ENCODE results near the gene EVI5L.

Gene EVI5L

DNA sequence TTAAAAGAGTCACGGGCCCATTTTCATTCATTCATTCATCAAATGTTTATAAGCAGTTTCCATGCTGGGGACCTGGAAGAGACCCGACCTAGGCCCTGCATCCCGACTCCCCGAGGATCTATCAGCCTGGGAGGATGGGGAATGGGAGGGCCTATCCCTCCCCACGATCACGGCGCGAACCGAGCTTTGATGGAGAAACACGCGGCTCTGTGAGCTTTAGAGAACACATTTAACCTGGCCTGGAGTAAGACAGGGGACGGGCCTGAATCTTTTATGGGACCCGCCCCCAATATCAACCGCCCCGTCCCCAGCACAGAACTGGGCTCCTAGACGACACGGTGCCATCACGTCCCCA lies 875 bp upstream of the EVI5L start:
- Mint-ChIP-seq H3K4me1 (ENCODE audit: low read depth) (peaks cover 18% of the 10 kb centered on the region), H3K4me3 (peak overlapping the region; percentile 86), H3K9me3 (no peaks in the 10 kb centered on the region), H3K27ac (peak overlapping the region; percentile 88), H3K36me3 (ENCODE audit: low read depth) (no peaks in the 10 kb centered on the region), H3K27me3 (ENCODE audit: low read depth) (peaks cover 4% of the 10 kb centered on the region)
- no peak for DNase-seq (ENCODE audit: low spot score)

DNA sequence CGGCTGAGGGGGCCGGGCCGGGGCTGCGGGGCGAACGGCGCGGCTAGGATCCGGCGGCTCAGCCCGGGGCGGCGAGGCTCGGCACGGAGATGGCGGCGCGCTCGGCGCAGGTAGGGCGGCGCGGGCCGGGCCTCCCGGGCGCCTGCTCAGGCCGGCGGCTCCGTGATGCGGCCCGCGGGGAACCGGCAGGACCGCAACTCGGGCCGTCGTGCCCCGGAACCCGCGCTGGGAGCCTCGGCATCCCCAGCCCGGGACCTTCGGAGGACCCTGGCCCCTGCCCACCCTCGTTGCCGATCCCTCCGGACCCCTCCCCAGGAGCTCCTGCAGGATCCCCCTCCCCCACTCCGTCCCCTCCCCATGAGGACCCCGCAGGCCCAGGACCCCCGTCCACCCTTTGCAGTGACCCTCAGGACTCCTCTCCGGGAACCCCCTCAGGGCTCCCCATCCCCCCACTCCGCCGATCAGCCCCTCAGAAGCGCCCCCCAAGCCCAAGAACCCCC lies 304 bp downstream of the EVI5L start:
- H3K36me3 Mint-ChIP-seq (ENCODE audit: low read depth) = no peaks in the 10 kb centered on the region
- H3K27ac Mint-ChIP-seq = peak overlapping the region; percentile 29
- no peak for DNase-seq (ENCODE audit: low spot score)
- no peaks in the 10 kb centered on the region for H3K9me3 Mint-ChIP-seq
- peaks cover 4% of the 10 kb centered on the region for H3K27me3 Mint-ChIP-seq (ENCODE audit: low read depth)
- peaks cover 18% of the 10 kb centered on the region for H3K4me1 Mint-ChIP-seq (ENCODE audit: low read depth)
- H3K4me3 Mint-ChIP-seq = no peak overlapping the region

DNA sequence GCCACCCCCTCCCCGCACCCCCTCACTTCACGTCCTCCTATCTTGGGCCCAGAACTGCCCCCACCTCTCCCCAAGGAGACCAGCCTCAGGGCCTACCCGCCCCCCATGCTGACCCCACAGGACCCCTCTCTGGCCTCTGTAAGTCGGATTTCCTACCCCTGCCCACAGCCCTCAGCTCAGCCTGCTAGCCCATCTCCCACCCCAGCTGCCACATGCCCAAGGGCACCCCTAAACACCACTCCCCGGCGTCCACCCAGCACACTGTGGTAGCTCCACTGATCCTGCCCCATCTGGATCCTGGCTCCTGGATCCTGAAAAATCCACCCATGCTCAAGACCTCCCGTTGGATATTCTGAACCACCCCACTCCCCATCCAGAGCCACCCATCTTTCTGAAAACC lies 805 bp downstream of the EVI5L start:
- no peaks in the 10 kb centered on the region for H3K36me3 Mint-ChIP-seq (ENCODE audit: low read depth)
- H3K27ac Mint-ChIP-seq = peak overlapping the region; percentile 29
- H3K9me3 Mint-ChIP-seq = no peaks in the 10 kb centered on the region
- DNase-seq (ENCODE audit: low spot score) = no peak
- peak overlapping the region; percentile 76 for H3K4me3 Mint-ChIP-seq
- H3K27me3 Mint-ChIP-seq (ENCODE audit: low read depth) = peaks cover 4% of the 10 kb centered on the region
- peaks cover 18% of the 10 kb centered on the region for H3K4me1 Mint-ChIP-seq (ENCODE audit: low read depth)

DNA sequence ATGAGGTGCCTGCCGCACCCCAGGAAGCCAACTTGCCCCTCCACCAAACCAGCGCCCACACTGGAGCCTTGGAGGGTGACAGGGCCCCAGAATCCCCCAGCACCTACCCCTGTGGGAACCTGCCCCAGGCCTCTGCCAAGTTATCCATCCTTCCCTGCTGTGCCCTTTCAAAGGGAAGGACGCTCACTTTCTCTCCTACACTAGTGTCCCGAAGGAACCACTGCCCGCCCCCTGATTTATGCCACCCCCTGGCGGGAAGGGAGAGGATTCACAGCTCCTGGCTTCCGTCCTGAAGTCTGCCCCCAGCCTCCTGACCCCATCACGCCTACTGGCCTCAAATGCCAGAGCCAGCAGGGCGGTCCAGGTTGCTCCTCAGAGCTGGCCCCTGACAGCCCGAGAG lies 1.4 kb downstream of the EVI5L start:
- Mint-ChIP-seq H3K9me3 (no peaks in the 10 kb centered on the region), H3K27me3 (ENCODE audit: low read depth) (peaks cover 4% of the 10 kb centered on the region), H3K27ac (no peak overlapping the region), H3K4me1 (ENCODE audit: low read depth) (peaks cover 18% of the 10 kb centered on the region), H3K36me3 (ENCODE audit: low read depth) (no peaks in the 10 kb centered on the region), H3K4me3 (peak overlapping the region; percentile 76)
- no peak for DNase-seq (ENCODE audit: low spot score)

DNA sequence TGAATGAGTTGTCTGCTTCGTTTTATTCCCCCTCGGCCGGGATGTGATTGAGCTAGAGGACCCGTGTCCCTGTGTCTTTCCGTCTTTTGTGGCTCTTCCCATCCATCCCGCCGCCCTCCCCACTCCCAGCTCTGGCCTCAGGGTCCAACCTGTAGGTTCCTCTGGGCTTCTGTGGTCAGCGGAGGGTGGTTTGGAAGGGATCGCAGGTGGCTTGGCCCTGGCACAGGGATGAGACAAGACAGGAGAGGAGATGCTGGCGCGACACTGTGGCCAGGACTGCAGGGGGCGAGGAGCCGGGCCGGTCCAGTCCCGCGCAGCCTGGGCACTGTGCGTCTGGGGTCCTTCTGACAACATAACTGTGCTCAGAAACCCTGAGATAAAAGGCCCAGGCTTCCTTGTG lies 2.0 kb downstream of the EVI5L start:
- DNase-seq (ENCODE audit: low spot score) = no peak
- Mint-ChIP-seq H3K27ac (no peak overlapping the region), H3K27me3 (ENCODE audit: low read depth) (peaks cover 4% of the 10 kb centered on the region), H3K9me3 (no peaks in the 10 kb centered on the region), H3K4me1 (ENCODE audit: low read depth) (peaks cover 18% of the 10 kb centered on the region), H3K36me3 (ENCODE audit: low read depth) (no peaks in the 10 kb centered on the region), H3K4me3 (peak overlapping the region; percentile 18)

DNA sequence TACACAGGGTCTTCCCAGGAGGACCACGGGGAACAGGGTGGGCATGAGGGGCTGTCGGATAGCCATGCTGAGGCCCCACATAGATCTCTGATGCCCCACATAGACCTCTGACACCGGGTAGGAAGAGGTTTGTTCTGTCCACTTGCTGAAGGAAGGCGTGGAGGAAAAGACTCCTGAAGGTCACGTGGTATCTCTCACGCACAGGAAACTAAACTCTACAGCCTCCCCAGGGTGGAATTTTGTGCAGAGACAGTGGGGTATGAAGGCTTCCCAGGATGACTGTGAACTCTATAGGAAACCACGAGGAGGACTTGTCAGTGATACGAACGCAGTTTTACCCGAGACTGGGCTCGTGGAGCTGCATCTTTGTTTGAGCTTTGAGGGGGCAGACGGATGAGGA lies 2.8 kb downstream of the EVI5L start:
- Mint-ChIP-seq H3K4me1 (ENCODE audit: low read depth) (peaks cover 18% of the 10 kb centered on the region), H3K9me3 (no peaks in the 10 kb centered on the region), H3K36me3 (ENCODE audit: low read depth) (no peaks in the 10 kb centered on the region), H3K27me3 (ENCODE audit: low read depth) (peaks cover 4% of the 10 kb centered on the region), H3K27ac (no peak overlapping the region), H3K4me3 (no peak overlapping the region)
- no peak for DNase-seq (ENCODE audit: low spot score)

DNA sequence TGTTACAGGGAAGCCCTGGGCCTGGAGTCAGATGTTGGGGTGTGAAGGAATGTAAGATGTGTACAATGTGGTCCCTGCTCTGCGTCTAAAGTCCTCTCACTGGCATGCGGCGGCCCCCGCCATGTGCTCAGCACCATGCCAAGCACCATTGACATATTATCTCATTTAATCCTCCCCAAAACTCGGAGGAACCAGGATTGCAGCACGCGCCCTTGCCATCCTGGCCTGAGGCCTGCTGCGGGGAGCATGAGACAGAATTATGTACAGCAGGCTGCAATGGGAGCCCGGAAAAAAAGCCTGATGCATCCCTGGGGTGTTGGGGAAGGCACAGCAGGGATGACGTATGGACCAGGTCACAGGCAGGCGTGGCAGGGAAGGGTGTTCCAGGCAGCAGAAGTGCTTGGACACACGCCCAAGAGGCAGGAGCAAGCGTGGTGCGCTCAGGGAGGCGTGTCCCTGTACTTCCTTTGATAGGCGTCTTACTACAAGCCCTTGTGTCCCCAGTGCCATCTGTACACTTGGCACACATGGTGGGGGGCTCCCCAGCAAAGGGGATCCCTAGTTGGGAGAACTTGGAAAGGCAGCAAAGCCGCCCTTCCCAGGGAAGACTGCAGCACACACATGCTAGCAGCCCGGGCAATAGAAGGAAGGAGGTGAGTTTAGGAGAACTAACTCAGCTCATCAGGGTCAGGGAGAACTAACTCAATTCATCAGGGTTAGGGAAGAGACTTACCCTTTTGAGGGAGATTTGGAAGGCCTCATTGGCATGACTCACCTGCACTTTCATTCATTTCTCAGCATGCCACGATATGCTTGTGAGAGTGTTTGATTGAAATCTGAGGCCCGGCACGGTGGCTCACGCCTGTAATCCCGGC lies 3.4 kb downstream of the EVI5L start:
- H3K4me1 Mint-ChIP-seq (ENCODE audit: low read depth) = peaks cover 18% of the 10 kb centered on the region
- H3K36me3 Mint-ChIP-seq (ENCODE audit: low read depth) = no peaks in the 10 kb centered on the region
- no peak overlapping the region for H3K4me3 Mint-ChIP-seq
- H3K27ac Mint-ChIP-seq = no peak overlapping the region
- H3K27me3 Mint-ChIP-seq (ENCODE audit: low read depth) = peaks cover 4% of the 10 kb centered on the region
- no peaks in the 10 kb centered on the region for H3K9me3 Mint-ChIP-seq
- DNase-seq (ENCODE audit: low spot score) = no peak

DNA sequence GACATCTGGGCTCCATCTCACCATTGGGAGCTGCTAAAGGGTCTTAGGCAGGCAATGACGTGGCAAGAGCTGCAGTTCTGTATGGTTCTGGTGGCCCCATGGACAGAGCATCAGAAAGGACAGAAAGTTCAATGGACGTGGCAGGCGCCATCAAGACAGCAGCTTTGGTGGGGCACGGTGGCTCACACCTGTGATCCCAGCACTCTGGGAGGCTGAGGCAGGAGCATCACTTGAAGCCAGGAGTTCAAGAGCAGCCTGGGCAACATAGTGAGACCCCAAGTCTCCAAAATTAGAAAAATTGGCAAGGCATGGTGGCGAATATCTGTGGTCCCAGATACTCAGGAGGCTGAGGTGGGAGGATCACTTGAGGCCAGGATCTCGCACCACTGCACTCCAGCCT lies 9.5 kb downstream of the EVI5L start:
- DNase-seq (ENCODE audit: low spot score) = no peak
- no peaks in the 10 kb centered on the region for H3K4me1 Mint-ChIP-seq (ENCODE audit: low read depth)
- no peak overlapping the region for H3K4me3 Mint-ChIP-seq
- H3K9me3 Mint-ChIP-seq = no peaks in the 10 kb centered on the region
- H3K36me3 Mint-ChIP-seq (ENCODE audit: low read depth) = no peaks in the 10 kb centered on the region
- H3K27me3 Mint-ChIP-seq (ENCODE audit: low read depth) = no peaks in the 10 kb centered on the region
- H3K27ac Mint-ChIP-seq = no peak overlapping the region

DNA sequence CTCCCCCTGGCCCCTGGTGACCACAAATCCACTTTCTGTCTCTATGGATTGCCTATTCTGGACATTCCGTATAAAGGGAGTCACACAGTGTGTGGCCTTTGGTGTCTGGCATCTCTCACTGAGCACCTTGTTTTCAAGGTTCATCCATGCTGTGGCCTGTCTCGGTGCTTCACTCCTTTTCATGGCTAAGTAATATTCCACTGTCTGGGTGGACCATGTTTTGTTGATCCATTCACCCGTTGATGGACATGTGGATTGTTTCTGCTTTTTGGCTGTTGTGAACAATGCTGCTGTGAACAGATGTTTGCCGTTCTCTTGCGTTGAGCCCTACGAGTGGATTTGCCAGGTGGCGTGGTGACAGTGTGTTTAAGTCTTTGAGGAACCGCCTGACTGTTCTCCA lies 10.6 kb downstream of the EVI5L start:
- no peaks in the 10 kb centered on the region for H3K9me3 Mint-ChIP-seq
- no peak for DNase-seq (ENCODE audit: low spot score)
- H3K4me3 Mint-ChIP-seq = no peak overlapping the region
- no peaks in the 10 kb centered on the region for H3K36me3 Mint-ChIP-seq (ENCODE audit: low read depth)
- no peaks in the 10 kb centered on the region for H3K4me1 Mint-ChIP-seq (ENCODE audit: low read depth)
- H3K27ac Mint-ChIP-seq = no peak overlapping the region
- H3K27me3 Mint-ChIP-seq (ENCODE audit: low read depth) = no peaks in the 10 kb centered on the region

DNA sequence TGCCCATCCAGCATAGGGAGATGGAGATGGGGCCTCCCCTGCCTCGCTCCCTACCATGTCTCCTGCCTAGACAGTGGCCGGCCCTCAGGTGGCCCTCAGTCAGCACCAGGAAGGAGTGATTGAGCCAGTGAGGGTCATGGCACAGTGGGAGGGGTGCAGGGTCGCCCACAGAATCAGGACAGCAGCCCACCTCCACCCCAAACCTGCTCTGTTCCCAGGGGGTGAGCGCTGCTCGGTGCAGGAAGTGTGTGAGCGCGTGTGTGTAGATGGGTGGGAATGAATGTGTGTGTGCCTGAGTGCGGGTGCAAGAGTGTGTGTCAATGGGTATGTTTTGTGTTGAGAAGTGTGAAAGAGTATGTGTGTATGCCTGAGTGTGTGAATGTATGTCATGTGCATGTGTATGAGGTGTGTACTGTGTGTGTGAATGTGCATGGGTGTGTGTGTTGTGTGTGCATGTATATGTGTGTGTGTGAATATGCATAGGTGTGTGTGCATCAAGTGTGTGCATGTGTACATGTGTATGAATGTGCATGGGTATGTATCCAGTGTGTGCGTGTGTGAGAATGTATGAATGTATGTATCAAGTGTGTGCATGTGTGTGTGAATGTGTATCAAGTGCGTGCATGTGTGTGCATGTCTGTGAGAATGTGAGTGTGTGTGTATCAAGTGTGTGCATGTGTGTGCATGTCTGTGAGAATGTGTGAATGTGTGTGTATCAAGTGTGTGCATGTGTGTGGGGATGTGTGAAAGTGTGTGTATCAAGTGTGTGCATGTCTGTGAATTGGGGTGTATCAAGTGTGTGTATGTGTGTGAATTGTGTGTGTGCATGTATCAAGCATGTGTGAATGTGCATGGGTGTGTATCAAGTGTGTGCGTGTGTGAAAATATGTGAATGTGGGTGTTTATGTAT lies 12.0 kb downstream of the EVI5L start:
- Mint-ChIP-seq H3K27ac (no peak overlapping the region), H3K36me3 (ENCODE audit: low read depth) (no peaks in the 10 kb centered on the region), H3K4me3 (no peak overlapping the region), H3K9me3 (no peaks in the 10 kb centered on the region), H3K4me1 (ENCODE audit: low read depth) (no peaks in the 10 kb centered on the region), H3K27me3 (ENCODE audit: low read depth) (no peaks in the 10 kb centered on the region)
- DNase-seq (ENCODE audit: low spot score) = no peak

DNA sequence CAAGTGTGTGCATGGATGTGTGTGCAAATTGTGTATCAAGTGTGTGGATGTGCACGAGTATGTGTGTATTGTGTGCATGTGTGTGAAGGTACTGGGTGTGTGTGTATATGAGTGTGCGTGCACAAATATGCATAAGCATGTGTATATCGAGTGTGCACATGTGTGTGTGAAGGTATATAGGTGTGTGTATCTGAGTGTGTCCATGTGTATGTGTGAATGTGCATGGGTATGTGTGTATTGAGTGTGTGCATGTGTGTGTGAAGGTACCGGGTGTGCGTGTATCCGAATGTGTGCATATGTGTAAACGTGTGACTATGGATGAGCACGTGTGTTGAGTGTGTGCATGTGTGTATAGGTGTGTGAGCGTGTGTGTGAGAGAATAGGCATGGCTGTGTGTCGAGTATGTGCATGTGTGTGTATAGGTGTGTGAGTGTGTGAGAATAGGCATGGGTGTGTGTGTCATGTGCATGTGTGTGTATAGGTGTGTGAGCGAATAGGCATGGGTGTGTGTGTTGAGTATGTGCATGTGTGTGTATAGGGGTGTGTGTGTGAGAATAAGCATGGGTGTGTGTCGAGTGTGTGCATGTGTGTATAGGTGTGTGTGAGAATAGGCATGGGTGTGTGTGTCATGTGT lies 12.8 kb downstream of the EVI5L start:
- no peak for DNase-seq (ENCODE audit: low spot score)
- no peaks in the 10 kb centered on the region for H3K9me3 Mint-ChIP-seq
- H3K4me3 Mint-ChIP-seq = no peak overlapping the region
- no peak overlapping the region for H3K27ac Mint-ChIP-seq
- no peaks in the 10 kb centered on the region for H3K27me3 Mint-ChIP-seq (ENCODE audit: low read depth)
- no peaks in the 10 kb centered on the region for H3K36me3 Mint-ChIP-seq (ENCODE audit: low read depth)
- no peaks in the 10 kb centered on the region for H3K4me1 Mint-ChIP-seq (ENCODE audit: low read depth)

DNA sequence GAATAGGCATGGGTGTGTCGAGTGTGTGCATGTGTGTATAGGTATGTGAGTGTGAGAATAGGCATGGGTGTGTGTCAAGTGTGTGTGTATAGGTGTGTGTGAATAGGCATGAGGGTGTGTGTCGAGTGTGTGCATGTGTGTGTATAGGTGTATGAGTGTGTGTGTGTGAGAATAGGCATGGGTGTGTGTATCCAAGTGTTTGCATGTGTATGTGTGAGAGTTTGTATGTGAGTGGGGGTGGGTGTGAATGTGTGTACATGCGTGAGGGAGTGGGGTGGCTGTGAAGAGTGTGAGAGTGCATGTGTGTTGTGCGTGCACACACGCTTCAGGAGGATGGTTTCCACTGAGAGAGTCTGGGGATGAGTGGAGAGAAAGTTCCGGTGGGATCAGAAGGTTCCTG lies 13.5 kb downstream of the EVI5L start:
- Mint-ChIP-seq H3K4me3 (no peak overlapping the region), H3K27ac (no peak overlapping the region), H3K36me3 (ENCODE audit: low read depth) (no peaks in the 10 kb centered on the region), H3K9me3 (no peaks in the 10 kb centered on the region), H3K4me1 (ENCODE audit: low read depth) (no peaks in the 10 kb centered on the region), H3K27me3 (ENCODE audit: low read depth) (no peaks in the 10 kb centered on the region)
- no peak for DNase-seq (ENCODE audit: low spot score)

DNA sequence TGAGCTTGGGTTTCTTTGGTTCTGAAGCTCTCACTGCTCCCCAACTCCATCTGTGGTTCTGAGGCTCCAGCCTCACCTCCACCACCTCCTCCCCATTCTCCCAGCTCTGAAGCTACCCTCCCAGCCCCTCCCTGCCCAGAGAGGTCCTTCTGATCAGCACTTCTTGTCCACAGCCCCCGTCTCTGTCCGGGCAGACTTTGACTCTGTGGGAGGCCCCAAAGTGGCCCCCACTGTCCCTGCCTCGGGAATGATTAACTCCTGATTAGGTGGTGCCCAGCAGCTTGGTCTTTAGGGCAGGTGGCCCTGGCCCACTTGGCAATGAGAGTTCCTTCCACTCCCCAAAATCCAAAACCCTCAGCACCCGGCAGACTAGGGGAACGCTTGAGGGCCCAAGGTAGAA lies 14.4 kb downstream of the EVI5L start:
- Mint-ChIP-seq H3K27me3 (ENCODE audit: low read depth) (no peaks in the 10 kb centered on the region), H3K4me1 (ENCODE audit: low read depth) (no peaks in the 10 kb centered on the region), H3K9me3 (no peaks in the 10 kb centered on the region), H3K27ac (no peak overlapping the region), H3K36me3 (ENCODE audit: low read depth) (no peaks in the 10 kb centered on the region), H3K4me3 (no peak overlapping the region)
- no peak for DNase-seq (ENCODE audit: low spot score)

DNA sequence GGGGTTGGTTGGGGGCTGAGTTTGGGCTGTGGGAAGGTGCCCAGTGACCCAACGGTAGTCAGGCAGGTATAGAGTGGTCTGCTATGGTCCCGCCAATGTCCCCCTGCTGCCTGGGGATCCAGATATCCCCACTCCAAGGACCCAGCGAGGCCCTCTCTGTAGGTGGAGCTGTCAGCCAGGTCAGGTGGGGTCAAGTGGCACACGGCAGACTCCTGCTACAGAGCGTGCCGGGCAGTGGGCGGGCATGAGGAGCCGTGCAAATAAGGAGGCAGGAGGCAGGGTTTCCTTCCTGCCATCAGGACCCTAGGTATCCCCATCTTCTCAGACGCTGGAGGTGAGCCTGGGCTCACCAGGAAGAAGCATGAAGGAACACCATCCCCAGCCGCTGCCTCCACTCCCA lies 14.9 kb downstream of the EVI5L start:
- H3K9me3 Mint-ChIP-seq = no peaks in the 10 kb centered on the region
- H3K4me1 Mint-ChIP-seq (ENCODE audit: low read depth) = no peaks in the 10 kb centered on the region
- no peak overlapping the region for H3K27ac Mint-ChIP-seq
- no peak for DNase-seq (ENCODE audit: low spot score)
- H3K4me3 Mint-ChIP-seq = no peak overlapping the region
- no peaks in the 10 kb centered on the region for H3K27me3 Mint-ChIP-seq (ENCODE audit: low read depth)
- no peaks in the 10 kb centered on the region for H3K36me3 Mint-ChIP-seq (ENCODE audit: low read depth)

Data from T-helper 2 cell treated with Interferon-gamma antibody and Interleukin-4, amounts not matched to agents 5 μg/mL and 100 μg/mL, for 36 hours (primary cell).